HG02885 (cell line): Measurements from ENCODE around the gene KCNJ10.
A peak's percentile ranks its signal among the peaks of the same experiment; 100 is the strongest.

Source experiments
- ATAC-seq: cut with Tn5 transposase; IDR thresholded peaks from one replicate; pipeline ENCODE4 v1.9.1; 2021; ENCODE audit warnings: mild to moderate bottlenecking; ENCODE audit not compliant: unreplicated experiment, poor library complexity

Gene KCNJ10

DNA sequence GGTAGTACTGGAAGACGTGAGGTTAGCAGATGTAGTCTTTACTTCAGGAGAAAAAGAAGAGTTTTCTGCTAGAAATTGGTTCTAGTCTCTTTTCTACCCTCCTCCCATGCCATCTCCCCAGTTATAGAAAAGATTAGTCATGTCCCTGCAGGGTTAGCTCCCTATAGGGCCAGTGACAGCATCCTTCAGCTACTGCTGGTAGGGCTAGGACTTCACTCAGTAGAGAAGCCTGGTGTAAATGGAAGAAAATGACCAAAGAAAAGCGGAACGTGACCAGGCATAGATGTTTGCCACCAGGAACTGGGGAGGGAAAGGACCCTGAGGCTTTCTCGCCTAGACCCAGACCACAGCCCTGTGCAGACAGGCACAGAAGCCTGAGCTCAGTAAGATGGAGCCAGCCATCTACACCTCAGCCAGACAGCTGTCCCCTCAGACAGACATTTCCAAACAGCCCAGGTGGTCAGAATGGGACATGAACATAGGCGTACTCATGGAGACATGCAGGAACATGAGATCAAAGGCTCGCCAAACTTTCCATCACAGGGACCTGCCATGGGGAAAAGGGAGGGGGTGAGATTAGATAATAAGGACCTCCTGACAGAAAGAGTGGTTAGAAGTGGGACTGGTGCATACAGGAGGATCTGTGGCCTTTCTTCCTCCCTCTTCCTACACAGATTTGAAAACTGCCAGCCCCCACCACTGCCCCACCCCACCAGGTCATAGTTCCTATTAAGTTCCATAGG lies 92.4 kb downstream of the KCNJ10 start:
- ATAC-seq: no peak

DNA sequence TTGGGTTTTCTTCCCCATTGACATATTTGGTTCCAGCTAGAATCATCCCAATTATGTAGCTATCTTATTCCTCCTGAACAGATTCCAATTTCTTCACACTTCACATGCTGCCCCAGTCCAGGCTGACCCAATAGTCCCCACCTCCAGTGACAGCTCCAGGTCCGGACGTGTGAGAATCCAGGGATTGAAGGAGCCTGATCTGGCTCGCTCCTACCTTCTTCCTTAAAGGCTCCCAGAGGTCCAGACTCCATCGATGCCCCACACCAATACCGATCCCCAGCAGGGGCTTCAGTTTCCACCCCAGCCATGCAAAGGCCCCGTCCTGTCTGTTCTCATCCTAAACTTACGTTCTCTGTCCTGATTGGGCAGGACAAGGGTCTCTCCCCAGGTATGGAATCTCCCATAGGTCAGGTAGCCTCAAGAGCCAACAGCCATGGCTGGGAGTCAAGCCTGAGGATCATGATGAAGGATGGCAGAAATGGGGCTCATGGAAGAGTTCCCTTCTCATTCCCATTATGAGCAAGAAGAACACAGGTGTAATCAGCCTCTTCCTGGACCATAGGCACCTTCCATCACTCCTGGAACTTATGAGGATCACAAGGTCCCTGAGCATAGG lies 95.5 kb downstream of the KCNJ10 start:
- ATAC-seq: no peak

DNA sequence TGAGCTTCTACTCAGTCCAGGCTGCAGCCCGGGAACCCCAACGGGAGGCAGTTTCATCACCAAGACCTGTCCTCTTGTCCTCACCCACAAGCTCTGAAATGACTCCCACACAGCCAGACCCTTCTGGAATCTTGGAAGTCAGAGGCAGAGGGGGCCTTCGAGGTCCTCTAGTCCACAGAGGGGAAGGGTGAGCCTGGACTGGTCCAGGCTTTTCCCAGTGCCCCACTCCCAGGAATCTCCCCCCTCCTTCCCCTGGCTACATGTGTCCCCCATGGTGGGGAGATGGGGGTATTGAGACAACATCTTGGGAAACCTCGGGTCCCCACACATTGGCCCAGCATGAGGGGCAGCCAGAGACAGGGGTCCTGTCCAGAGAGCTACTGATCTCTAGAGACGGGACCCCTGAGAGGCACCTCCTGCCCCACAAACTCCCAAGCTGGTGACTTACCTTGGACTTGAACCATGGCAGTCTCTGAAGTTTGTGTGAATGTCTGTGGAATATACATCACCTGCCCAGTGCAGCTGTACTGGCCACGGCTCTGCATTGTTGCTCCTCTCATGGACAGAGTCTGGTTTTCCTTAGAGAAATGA lies 96.5 kb downstream of the KCNJ10 start:
- no peak for ATAC-seq

DNA sequence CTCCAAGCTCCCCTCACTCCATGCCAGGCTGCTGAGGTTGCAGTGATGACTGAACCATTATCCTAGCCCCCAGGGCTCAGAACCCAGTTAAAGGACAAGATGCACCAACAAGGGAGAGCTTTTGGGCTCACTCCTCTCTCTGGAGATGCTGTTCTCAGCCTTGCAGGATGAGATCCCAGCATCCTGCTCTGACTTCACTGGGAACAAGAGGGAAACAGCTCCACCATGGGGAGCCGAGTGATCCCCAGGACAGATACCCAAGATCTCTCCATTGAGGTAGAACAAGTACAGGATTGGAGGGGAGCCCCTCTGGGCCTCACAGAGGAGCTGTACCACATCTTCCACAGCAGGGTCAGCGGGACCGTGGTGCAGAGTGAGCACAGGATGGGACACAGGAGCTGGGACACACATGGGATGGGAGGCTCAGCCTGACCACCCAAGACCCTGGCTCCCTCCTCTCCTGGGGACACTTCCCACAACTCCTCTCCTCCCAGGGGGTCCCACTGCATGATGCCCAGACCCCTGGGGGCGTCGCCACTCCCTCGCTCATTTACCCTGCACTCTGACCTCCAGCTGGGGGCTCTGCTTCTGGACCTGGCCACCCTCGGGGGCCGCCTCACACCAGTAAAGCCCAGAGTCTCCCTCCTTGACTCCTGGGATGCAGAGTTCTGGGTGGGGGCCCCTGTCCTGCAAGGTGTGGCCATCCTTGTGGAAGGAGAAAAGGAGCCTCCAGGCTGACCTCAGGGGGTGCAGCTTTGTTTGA lies 97.3 kb downstream of the KCNJ10 start:
- ATAC-seq: no peak

DNA sequence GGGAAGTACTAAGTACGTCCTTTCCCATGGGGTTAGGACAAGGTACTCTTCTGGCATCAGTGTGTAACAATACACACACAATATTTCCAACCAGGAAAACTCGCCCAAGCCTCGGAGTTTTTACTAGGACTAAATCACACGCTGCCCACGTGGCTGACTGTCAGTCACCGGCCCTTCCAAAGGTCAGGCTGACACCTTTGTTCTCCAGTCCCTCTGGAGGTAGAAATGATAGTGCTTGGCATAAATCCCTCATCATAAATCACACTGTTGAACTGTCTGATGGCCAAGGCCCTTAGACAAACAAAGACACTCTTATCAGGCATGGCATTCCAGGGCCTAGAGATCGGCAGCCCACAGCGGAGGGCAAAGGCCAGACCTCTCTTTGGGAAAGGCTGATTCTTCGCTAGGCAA lies 99.0 kb downstream of the KCNJ10 start:
- ATAC-seq: no peak

DNA sequence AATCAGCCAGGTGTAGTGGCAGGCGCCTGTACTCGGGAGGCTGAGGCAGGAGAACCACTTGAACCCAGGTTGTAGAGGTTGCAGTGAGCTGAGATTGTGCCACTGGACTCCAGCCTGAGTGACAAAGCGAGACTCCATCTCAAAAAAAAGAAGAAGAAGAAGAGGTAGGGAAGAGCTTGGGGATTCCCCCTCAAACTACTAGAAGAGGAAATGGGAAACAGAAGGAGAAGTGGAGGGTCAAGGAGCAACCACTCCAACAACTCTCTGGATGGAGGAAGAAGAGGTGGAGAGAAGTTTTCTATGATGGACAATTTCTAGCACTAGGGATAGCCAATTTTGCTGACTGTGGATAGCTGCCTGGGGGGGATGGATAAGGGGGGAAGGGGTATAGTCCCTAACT lies 101.1 kb downstream of the KCNJ10 start:
- ATAC-seq: no peak

- no peak for ATAC-seq
These were observed 104.7 kb downstream of the KCNJ10 start for GRCh38 chr1:159965263-159965662.

DNA sequence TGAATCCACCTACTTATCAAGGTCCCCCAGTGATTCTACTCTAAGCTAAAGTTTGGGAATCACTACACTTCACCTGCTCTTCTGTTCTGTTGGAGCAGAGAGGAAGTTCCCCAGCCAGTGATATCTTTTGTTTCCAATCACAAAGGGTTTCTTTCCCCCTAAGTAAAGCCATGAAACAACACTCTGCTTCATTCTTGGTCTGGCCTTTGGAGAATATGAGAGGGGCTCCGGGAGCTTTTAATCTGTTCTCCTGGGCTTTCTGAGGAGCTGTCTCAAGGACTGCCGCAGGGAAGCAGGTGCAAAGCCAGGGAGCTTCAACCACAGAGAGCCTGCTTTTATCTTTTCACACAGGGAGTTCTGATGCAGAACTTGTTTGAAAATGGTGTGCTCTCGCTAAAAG lies 105.8 kb downstream of the KCNJ10 start:
- ATAC-seq: no peak

- no peak for ATAC-seq
These were observed 107.8 kb downstream of the KCNJ10 start for GRCh38 chr1:159962176-159962575.

DNA sequence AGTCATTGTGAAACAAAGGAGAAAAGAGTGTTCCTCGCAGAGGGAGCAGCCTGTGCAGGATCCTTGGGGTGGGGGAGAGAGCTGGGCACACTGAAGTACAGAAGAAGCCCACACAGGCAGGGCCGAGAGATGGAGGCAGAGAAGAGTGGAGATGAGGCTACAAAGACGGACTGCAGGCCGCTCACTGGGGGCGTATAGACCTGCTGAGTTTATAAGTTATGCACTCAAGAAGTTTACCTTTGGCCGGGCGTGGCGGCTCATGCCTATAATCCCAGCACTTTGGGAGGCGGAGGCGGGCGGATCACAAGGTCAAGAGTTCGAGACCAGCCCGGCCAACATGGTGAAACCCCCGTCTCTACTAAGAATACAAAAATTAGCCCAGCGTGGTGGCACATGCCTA lies 108.3 kb downstream of the KCNJ10 start:
- no peak for ATAC-seq

DNA sequence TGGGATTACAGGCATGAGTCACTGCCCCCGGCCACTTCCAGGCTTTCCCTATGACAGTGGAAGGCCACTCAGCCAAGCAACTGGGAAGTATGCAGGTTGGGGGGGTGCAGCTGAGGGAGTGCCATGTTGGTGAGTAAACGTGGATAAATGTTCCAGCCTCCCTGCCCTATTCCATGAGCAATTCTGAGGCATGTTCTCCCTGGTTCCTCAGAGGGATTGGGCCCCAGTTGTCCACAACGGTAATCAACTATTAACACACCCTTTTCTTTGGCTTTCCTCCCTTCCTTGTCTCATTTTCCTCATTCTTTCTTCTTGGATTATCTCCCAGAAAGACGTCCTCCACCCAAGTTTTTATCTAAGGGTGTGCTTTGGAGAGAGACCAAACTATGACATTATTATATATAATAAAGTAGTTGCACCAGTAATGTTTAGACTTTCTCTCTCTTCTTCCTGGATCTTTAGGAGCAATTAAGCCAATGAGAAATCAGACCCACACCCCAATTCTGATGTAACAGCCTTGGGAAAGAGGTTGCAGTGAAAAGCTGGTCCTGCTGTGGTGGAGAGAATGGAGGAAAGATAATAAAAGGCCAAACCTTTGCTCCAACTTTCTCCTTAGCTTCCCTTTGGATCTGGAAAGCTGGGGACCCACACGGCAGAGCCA lies 109.1 kb downstream of the KCNJ10 start:
- ATAC-seq: no peak

- ATAC-seq: peak; percentile 18
These were observed 110.5 kb downstream of the KCNJ10 start for GRCh38 chr1:159959451-159959850.

DNA sequence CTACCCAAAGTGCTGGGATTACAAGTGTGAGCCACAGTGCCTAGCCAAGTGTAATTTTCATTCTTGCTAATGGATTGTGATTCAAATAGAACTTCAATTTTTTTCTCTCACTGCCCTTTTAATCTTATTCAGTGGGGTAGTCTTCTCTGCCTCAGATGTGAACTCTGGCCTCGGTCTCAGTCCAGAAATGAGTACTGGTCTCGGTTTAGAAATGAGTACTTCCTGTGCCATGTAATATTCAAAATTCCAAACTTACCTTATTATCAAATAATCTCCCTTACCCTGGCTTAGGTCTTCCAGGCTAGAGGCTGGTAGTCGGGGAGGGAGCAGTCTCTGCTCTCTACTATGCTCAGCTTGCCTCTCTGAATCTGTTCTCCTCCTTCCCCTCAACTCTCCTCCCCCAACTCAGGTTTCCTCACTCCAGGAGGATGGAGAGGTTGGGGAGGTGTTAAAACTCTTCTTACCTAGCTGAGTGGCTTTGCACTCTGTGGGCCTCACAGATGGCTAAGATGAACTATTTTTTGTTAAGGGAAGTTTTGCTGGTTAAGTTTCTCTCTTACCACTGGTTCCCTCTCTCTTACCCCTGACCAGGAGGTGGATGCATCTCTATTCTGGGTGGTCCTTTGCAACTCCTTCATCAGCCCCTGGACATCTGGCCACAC lies 111.1 kb downstream of the KCNJ10 start:
- ATAC-seq: peak; percentile 64

- ATAC-seq: no peak
These were observed 112.1 kb downstream of the KCNJ10 start for GRCh38 chr1:159957824-159958268.

DNA sequence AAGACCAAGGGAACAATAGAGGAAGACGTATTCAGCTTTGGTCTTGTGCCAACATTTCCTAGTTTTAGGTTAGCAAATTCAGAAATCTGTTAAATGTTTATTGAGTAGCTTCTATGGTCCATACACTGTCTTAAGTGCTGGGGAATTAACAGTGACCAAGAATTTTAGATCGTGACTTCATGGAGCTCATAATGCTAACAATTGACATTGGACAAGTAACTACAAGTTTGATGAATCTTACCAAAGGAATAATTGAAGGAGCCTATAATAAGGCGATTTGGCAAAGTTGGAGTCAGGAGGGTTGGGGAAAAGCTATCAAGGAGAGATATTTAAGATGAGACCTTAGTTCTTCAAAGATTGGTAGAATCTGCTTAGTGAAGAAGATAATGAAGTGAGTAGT lies 114.5 kb downstream of the KCNJ10 start:
- no peak for ATAC-seq

GRCh38 chr1:159953536-159954515 lies 116.1 kb downstream of the KCNJ10 start, which contains the start of gene SLAMF9:
SLAMF9 (minus strand) TSS chr1:159954237; CDS start chr1:159954137, 100 bp downstream.
- no peak for ATAC-seq

- no peak for ATAC-seq
These were observed 117.0 kb downstream of the KCNJ10 start for GRCh38 chr1:159952932-159953331.

DNA sequence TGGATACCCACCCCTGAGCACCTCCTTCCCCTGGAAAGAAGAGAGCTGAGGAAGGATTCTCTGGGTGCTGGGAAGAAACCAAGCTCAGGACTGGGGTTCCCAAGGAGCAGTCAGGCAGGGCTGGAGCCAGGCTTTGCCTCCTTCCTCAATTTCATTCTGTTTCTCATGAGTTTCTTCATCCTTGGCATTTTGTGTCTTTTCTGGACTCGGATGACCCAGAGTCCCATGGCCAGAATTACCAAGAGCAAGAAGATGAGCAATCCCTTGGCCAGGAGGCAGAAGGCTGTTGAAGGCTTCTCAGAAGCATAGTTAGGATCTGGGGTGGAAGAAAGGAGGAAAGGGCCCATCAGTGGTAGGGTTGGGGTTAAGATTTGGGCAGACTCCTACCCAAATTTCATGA lies 118.4 kb downstream of the KCNJ10 start:
- ATAC-seq: no peak

DNA sequence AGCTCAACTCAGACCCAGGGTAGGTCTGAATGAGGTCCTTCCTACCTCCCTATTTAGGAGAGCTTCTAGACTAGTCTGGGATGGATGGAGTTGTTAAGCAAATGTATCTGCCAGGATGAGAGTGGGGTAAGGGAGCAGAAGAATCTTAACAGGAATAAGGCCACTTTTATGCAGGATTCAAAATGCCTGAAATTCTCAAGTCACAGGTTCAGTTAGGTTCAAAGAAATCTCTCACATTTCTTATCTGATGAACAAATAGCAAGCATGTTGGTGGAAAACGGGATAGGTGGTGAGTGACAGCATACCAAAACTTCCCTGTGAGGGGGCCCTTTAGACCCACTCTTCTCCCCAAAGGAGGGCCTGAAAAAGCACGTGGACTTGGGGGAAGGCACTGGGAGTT lies 118.9 kb downstream of the KCNJ10 start:
- ATAC-seq: no peak
